Caco-2 (cell line): ENCODE results near the gene EGFR. TPM values are rescaled to one million over a fixed set of nuclear protein-coding genes. Genes with fewer than 3 reads are reported as not detected.
A peak's percentile ranks its signal among the peaks of the same experiment; 100 is the strongest.

Experiments used
- BruUV-seq: library from RNA; stranded (reverse); fragments of 400-500 nt; replicated peaks from 2 replicates; lab custom pipeline; 2021; lab: Mats Ljungman, UMichigan
- CTCF ChIA-PET: fragments of 300-600 bp; sonication (Branson Sonifier 250); formaldehyde crosslinking; loops from one replicate; lab custom pipeline; 2022; ENCODE audit warnings: antibody characterized with exemption; lab: Charles Lee
- POLR2A ChIA-PET: fragments of 300-600 bp; sonication (Branson Sonifier 250); formaldehyde crosslinking; loops from one replicate; lab custom pipeline; 2022; ENCODE audit warnings: antibody characterized with exemption; lab: Charles Lee
- DNase-seq, 2 experiments: peaks; one replicate each; pipeline versions ENCODE4 v3.0.0 to v3.0.0-alpha.2; 2020 to 2022
- H3K27me3 ChIP-seq: replicated peaks from 2 replicates; pipeline ENCODE4 v1.6.0; 2011; ENCODE audit warnings: low read length; ENCODE audit not compliant: control insufficient read depth, insufficient read depth
- H3K36me3 ChIP-seq: 2 replicates; pipeline ENCODE4 v1.5.1; 2011; ENCODE audit warnings: low read length; ENCODE audit not compliant: control insufficient read depth, insufficient read depth
- H3K4me1 ChIP-seq: fragments of 250-450 bp; sonication (Bioruptor Pico); 2 replicates; pipeline ENCODE4 v1.5.1; 2020; ENCODE audit warnings: mild to moderate bottlenecking
- H3K4me3 ChIP-seq: 2 replicates; pipeline ENCODE4 v1.5.1; 2011; ENCODE audit warnings: low read depth, mild to moderate bottlenecking, control low read depth, low read length
- H3K9me3 ChIP-seq: fragments of 250-450 bp; sonication (Bioruptor Pico); 2 replicates; pipeline ENCODE4 v1.5.1; 2020; ENCODE audit warnings: mild to moderate bottlenecking, moderate library complexity
- H3K27ac Mint-ChIP-seq: one replicate; pipeline ENCODE4 v1.8.0; 2022; ENCODE audit warnings: mixed read lengths; ENCODE audit not compliant: unreplicated experiment
- H3K27me3 Mint-ChIP-seq: one replicate; pipeline ENCODE4 v1.8.0; 2022; ENCODE audit warnings: mixed read lengths; ENCODE audit not compliant: insufficient read depth, unreplicated experiment
- H3K36me3 Mint-ChIP-seq: one replicate; pipeline ENCODE4 v1.8.0; 2022; ENCODE audit warnings: mild to moderate bottlenecking, mixed read lengths; ENCODE audit not compliant: insufficient read depth, unreplicated experiment
- H3K4me1 Mint-ChIP-seq: one replicate; pipeline ENCODE4 v1.8.0; 2022; ENCODE audit warnings: low read depth, mixed read lengths; ENCODE audit not compliant: unreplicated experiment
- H3K4me3 Mint-ChIP-seq: one replicate; pipeline ENCODE4 v1.8.0; 2022; ENCODE audit warnings: mild to moderate bottlenecking, moderate library complexity, mixed read lengths; ENCODE audit not compliant: unreplicated experiment
- H3K9me3 Mint-ChIP-seq: one replicate; pipeline ENCODE4 v1.8.0; 2022; ENCODE audit warnings: mixed read lengths; ENCODE audit not compliant: unreplicated experiment
- intact Hi-C: fragments of 100-400 bp; cut with micrococcal nuclease; formaldehyde crosslinking; loops from one replicate; pipeline ENCODE4 v1.10.0; 2022; ENCODE audit not compliant: unreplicated experiment
- total RNA-seq: library from RNA; stranded (reverse); gene quantifications from 2 replicates; pipeline ENCODE4 v1.2.3, GENCODE V29; 2022
- TF ChIP-seq, protein P1 (sequence below), 2 experiments: fragments of 200-600 bp in 1 of 2; IDR thresholded peaks; 1 replicate in 1 of 2; 2 replicates in 1 of 2; pipeline versions ENCODE4 v1.5.1 to v1.8.0; 2011 to 2022; ENCODE audit warnings: antibody characterized with exemption in 1 of 2, control low read depth in 1 of 2, inconsistent platforms in 1 of 2, low read depth in 1 of 2, low read length in 1 of 2, mild to moderate bottlenecking in 1 of 2, moderate library complexity in 1 of 2; ENCODE audit not compliant: insufficient read depth in 1 of 2, severe bottlenecking in 1 of 2, unreplicated experiment in 1 of 2

Gene EGFR
- total RNA-seq, 1 experiment from 2014 or later = 60.1 TPM

DNA sequence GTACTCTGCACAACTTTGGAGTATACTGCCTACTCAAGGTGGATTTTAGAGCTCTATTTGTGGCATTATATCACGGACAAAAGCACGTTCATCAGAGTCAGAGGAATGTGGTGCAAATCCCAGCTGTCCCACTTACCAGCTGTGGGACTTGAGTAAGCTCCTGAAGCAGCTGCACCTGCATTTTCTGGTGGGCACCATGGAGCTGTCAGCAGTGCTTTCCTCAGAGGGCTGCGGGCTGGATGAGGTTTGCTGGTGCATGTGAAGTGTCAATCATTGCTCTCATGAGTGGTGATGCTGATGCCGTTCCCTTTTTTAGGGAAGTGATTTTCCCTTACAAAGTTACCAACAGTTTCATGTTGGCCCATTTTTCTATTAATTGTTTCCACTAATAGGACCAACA, 53.4 kb downstream of the EGFR start:
- no peak for DNase-seq
- TF ChIP-seq, protein P1, sequence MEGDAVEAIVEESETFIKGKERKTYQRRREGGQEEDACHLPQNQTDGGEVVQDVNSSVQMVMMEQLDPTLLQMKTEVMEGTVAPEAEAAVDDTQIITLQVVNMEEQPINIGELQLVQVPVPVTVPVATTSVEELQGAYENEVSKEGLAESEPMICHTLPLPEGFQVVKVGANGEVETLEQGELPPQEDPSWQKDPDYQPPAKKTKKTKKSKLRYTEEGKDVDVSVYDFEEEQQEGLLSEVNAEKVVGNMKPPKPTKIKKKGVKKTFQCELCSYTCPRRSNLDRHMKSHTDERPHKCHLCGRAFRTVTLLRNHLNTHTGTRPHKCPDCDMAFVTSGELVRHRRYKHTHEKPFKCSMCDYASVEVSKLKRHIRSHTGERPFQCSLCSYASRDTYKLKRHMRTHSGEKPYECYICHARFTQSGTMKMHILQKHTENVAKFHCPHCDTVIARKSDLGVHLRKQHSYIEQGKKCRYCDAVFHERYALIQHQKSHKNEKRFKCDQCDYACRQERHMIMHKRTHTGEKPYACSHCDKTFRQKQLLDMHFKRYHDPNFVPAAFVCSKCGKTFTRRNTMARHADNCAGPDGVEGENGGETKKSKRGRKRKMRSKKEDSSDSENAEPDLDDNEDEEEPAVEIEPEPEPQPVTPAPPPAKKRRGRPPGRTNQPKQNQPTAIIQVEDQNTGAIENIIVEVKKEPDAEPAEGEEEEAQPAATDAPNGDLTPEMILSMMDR (IDR thresholded peaks at IDR 0.05; ENCODE audit: insufficient read depth in 1 of 2, low read depth in 1 of 2, low read length in 1 of 2, severe bottlenecking in 1 of 2, unreplicated experiment in 1 of 2) = no peak
- BruUV-seq = no TSS peak
- peaks cover 72% of the 10 kb centered on the region for H3K4me1 ChIP-seq
- H3K36me3 Mint-ChIP-seq = peaks cover 11% of the 10 kb centered on the region
- no peak overlapping the region for H3K4me3 ChIP-seq
- no peaks in the 10 kb centered on the region for H3K36me3 ChIP-seq
- H3K27me3 Mint-ChIP-seq = no peaks in the 10 kb centered on the region
- no peaks in the 10 kb centered on the region for H3K9me3 Mint-ChIP-seq
- H3K4me3 Mint-ChIP-seq = no peak overlapping the region
- H3K27me3 ChIP-seq = no peaks in the 10 kb centered on the region
- POLR2A ChIA-PET = no interaction called here
- CTCF ChIA-PET = no interaction called here
- H3K9me3 ChIP-seq = no peaks in the 10 kb centered on the region
- intact Hi-C loops = loop anchor here (5.0 kb wide), 3 partner anchors 70 to 285 kb away; no protein-coding TSS in a partner anchor
- peaks cover 46% of the 10 kb centered on the region for H3K4me1 Mint-ChIP-seq
- peak overlapping the region; percentile 97 for H3K27ac Mint-ChIP-seq

DNA sequence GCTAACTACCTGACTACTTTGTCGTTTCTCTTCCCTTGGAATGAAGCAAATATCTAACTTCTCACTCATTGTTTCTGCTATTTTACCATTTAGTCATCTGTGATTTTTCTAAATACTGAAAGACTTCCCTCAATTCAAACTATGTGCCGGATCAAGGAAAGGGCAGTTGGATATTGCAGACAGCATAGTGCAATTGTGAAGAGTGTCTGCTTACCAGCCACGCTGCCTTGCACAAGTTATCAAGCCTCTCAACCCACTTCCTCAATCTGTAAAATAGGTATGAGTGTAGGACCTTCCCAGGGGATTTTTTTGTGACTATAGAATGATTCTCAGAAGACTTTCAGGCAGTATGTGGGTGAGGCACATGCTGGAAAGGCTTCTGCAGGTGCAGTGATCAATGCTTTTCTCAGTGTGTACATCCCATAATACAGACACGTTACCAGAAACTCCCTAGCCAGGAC, 54.3 kb downstream of the EGFR start:
- Histone ChIP-seq H3K4me3 (no peak overlapping the region), H3K9me3 (no peaks in the 10 kb centered on the region), H3K36me3 (no peaks in the 10 kb centered on the region), H3K4me1 (peaks cover 72% of the 10 kb centered on the region), H3K27me3 (no peaks in the 10 kb centered on the region)
- Mint-ChIP-seq H3K4me3 (no peak overlapping the region), H3K27ac (peak overlapping the region; percentile 97), H3K9me3 (no peaks in the 10 kb centered on the region), H3K4me1 (peaks cover 53% of the 10 kb centered on the region), H3K36me3 (peaks cover 14% of the 10 kb centered on the region), H3K27me3 (no peaks in the 10 kb centered on the region)
- DNase-seq = no peak
- TF ChIP-seq, protein P1 (IDR thresholded peaks at IDR 0.05; ENCODE audit: insufficient read depth in 1 of 2, low read depth in 1 of 2, low read length in 1 of 2, severe bottlenecking in 1 of 2, unreplicated experiment in 1 of 2) = no peak
- ChIA-PET CTCF (no interaction called here), POLR2A (no interaction called here)
- no TSS peak for BruUV-seq
- intact Hi-C loops = loop anchor here (5.0 kb wide), 3 partner anchors 69 to 286 kb away; no protein-coding TSS in a partner anchor

DNA sequence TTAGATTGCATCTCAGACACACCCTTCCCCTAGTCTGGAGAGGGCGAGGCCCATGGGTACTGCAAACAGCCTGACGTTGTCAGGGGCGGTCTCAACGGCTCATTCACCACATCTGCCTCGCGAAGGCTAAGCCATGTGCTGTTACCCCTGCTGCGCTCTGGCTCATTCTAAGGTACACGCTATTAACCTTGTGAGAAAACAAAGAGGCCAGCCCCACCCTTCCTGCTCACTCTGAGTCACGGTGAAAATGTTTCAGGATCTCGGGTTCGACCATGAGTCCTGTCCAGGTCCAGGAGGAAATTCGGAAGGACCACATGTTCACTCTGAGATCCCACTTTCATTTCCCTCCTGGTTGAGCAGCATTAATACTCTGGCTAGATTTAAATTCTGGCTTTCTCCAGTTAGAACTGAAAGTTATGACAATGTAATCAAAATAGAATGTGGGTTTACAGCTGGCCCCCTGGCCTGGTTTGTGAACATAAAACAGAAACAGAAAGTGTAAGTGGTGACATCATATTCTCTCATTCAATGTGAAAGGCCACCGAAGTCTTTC, 55.2 kb downstream of the EGFR start:
- ChIA-PET POLR2A (no interaction called here), CTCF (no interaction called here)
- intact Hi-C loops = loop anchor here (1.0 to 5.0 kb wide), 5 partner anchors 8 to 287 kb away; no protein-coding TSS in a partner anchor
- Mint-ChIP-seq H3K9me3 (no peaks in the 10 kb centered on the region), H3K4me3 (peak overlapping the region; percentile 71), H3K36me3 (peaks cover 23% of the 10 kb centered on the region), H3K27ac (peak overlapping the region; percentile 97), H3K27me3 (no peaks in the 10 kb centered on the region), H3K4me1 (peaks cover 55% of the 10 kb centered on the region)
- DNase-seq = peak; percentile 86 to 94
- Histone ChIP-seq H3K9me3 (no peaks in the 10 kb centered on the region), H3K27me3 (no peaks in the 10 kb centered on the region), H3K36me3 (no peaks in the 10 kb centered on the region), H3K4me3 (peak overlapping the region; percentile 15; the same call in 1 of the 2 replicates), H3K4me1 (peaks cover 73% of the 10 kb centered on the region)
- BruUV-seq = no TSS peak
- TF ChIP-seq, protein P1 (IDR thresholded peaks at IDR 0.05; ENCODE audit: insufficient read depth in 1 of 2, low read depth in 1 of 2, low read length in 1 of 2, severe bottlenecking in 1 of 2, unreplicated experiment in 1 of 2) = no peak
